ENCODE results near the gene ACSS2.

Gene ACSS2

GRCh38 chr20:34848597-34848996 is 27.8 kb upstream of the ACSS2 start:
- Histone ChIP-seq H3F3A (ENCODE audit: insufficient read depth, low read length) (no peaks in the 10 kb centered on the region), H3K4me3 (ENCODE audit: low read depth, low read length, poor library complexity, severe bottlenecking) (no peak overlapping the region), H3K27ac (ENCODE audit: low read depth, low read length, poor library complexity, severe bottlenecking) (no peak overlapping the region), H3K9me2 (ENCODE audit: low read depth, low read length) (no peaks in the 10 kb centered on the region), H4K20me1 (ENCODE audit: insufficient read depth, low read length) (no peaks in the 10 kb centered on the region), H3K79me2 (ENCODE audit: insufficient read depth, low read length) (no peaks in the 10 kb centered on the region), H3K4me1 (ENCODE audit: insufficient read depth, low read length, severe bottlenecking) (no peaks in the 10 kb centered on the region), H3K9me3 (ENCODE audit: low read length) (no peaks in the 10 kb centered on the region), H2AFZ (ENCODE audit: low read length) (no peak overlapping the region), H3K4me2 (ENCODE audit: low read length) (no peak overlapping the region), H3K9ac (ENCODE audit: low read length) (no peak overlapping the region), H3K27me3 (ENCODE audit: insufficient read depth, low read length) (no peaks in the 10 kb centered on the region), H3K36me3 (ENCODE audit: insufficient read depth, low read length) (no peaks in the 10 kb centered on the region; the same call in 1 of the 2 replicates)
- TF ChIP-seq CTCF (IDR thresholded peaks at IDR 0.05; ENCODE audit: low read length) (no peak), EZH2 (IDR thresholded peaks at IDR 0.05; ENCODE audit: borderline replicate concordance, low read length) (no peak)

GRCh38 chr20:34849778-34850177 is 26.6 kb upstream of the ACSS2 start:
- H3K36me3 ChIP-seq (ENCODE audit: insufficient read depth, low read length), result no peaks in the 10 kb centered on the region; the same call in 1 of the 2 replicates
- no peak overlapping the region for H3K27ac ChIP-seq (ENCODE audit: low read depth, low read length, poor library complexity, severe bottlenecking)
- H2AFZ ChIP-seq (ENCODE audit: low read length), result no peak overlapping the region
- no peak overlapping the region for H3K4me3 ChIP-seq (ENCODE audit: low read depth, low read length, poor library complexity, severe bottlenecking)
- no peak overlapping the region for H3K4me2 ChIP-seq (ENCODE audit: low read length)
- no peaks in the 10 kb centered on the region for H3K9me2 ChIP-seq (ENCODE audit: low read depth, low read length)
- H3K79me2 ChIP-seq (ENCODE audit: insufficient read depth, low read length), result no peaks in the 10 kb centered on the region
- H3K4me1 ChIP-seq (ENCODE audit: insufficient read depth, low read length, severe bottlenecking), result no peaks in the 10 kb centered on the region
- no peaks in the 10 kb centered on the region for H4K20me1 ChIP-seq (ENCODE audit: insufficient read depth, low read length)
- TF ChIP-seq EZH2 (IDR thresholded peaks at IDR 0.05; ENCODE audit: borderline replicate concordance, low read length), result no peak
- TF ChIP-seq CTCF (IDR thresholded peaks at IDR 0.05; ENCODE audit: low read length), result no peak
- no peaks in the 10 kb centered on the region for H3F3A ChIP-seq (ENCODE audit: insufficient read depth, low read length)
- no peak overlapping the region for H3K9ac ChIP-seq (ENCODE audit: low read length)
- H3K9me3 ChIP-seq (ENCODE audit: low read length), result no peaks in the 10 kb centered on the region
- no peaks in the 10 kb centered on the region for H3K27me3 ChIP-seq (ENCODE audit: insufficient read depth, low read length)

GRCh38 chr20:34850969-34851368 is 25.4 kb upstream of the ACSS2 start:
- TF ChIP-seq CTCF (IDR thresholded peaks at IDR 0.05; ENCODE audit: low read length) (no peak), EZH2 (IDR thresholded peaks at IDR 0.05; ENCODE audit: borderline replicate concordance, low read length) (no peak)
- no peaks in the 10 kb centered on the region for H3K27me3 ChIP-seq (ENCODE audit: insufficient read depth, low read length)

More at GRCh38 chr20:34850969-34851368, 25.4 kb upstream of the ACSS2 start:
- no peaks in the 10 kb centered on the region; the same call in 1 of the 2 replicates for H3K36me3 ChIP-seq (ENCODE audit: insufficient read depth, low read length)
- no peaks in the 10 kb centered on the region for H3K9me2 ChIP-seq (ENCODE audit: low read depth, low read length)
- no peaks in the 10 kb centered on the region for H3K4me1 ChIP-seq (ENCODE audit: insufficient read depth, low read length, severe bottlenecking)
- no peaks in the 10 kb centered on the region for H3K79me2 ChIP-seq (ENCODE audit: insufficient read depth, low read length)
- H3K9me3 ChIP-seq (ENCODE audit: low read length), result no peaks in the 10 kb centered on the region
- no peak overlapping the region for H2AFZ ChIP-seq (ENCODE audit: low read length)
- H3F3A ChIP-seq (ENCODE audit: insufficient read depth, low read length), result no peaks in the 10 kb centered on the region
- H3K4me3 ChIP-seq (ENCODE audit: low read depth, low read length, poor library complexity, severe bottlenecking), result no peak overlapping the region
- H4K20me1 ChIP-seq (ENCODE audit: insufficient read depth, low read length), result no peaks in the 10 kb centered on the region
- no peak overlapping the region for H3K4me2 ChIP-seq (ENCODE audit: low read length)
- H3K9ac ChIP-seq (ENCODE audit: low read length), result no peak overlapping the region
- no peak overlapping the region for H3K27ac ChIP-seq (ENCODE audit: low read depth, low read length, poor library complexity, severe bottlenecking)
